Measurements from ENCODE around the gene NPY5R.

Gene NPY5R

GRCh38 chr4:163343604-163344146, at the start of gene NPY5R:
TSS of gene NPY5R (plus strand) at chr4:163343892. CDS start at chr4:163350274, 6,382 bp downstream.
- ChIA-PET POLR2A (ENCODE audit: low non-redundant PET) (no interaction called here), CTCF (no interaction called here)
- H3K27ac ChIP-seq, result no peak within 1 kb of the TSS
- no peak for DNase-seq (ENCODE audit: low spot score)
- no peak for TF ChIP-seq CTCF (conservative IDR thresholded peaks at IDR 0.05; ENCODE audit: low read depth)

GRCh38 chr4:163295138-163295537, 48.6 kb upstream of the NPY5R start:
- H3K27ac ChIP-seq, result no peak overlapping the region
- no peak for DNase-seq (ENCODE audit: low spot score)
- TF ChIP-seq CTCF (conservative IDR thresholded peaks at IDR 0.05; ENCODE audit: low read depth), result no peak
- ChIA-PET CTCF (no interaction called here), POLR2A (ENCODE audit: low non-redundant PET) (no interaction called here)

GRCh38 chr4:163300445-163300844, 43.2 kb upstream of the NPY5R start:
- no peak for DNase-seq (ENCODE audit: low spot score)
- CTCF ChIA-PET, result no interaction called here
- POLR2A ChIA-PET (ENCODE audit: low non-redundant PET), result no interaction called here
- no peak for TF ChIP-seq CTCF (conservative IDR thresholded peaks at IDR 0.05; ENCODE audit: low read depth)
- H3K27ac ChIP-seq, result no peak overlapping the region

GRCh38 chr4:163303069-163303468, 40.6 kb upstream of the NPY5R start:
- TF ChIP-seq CTCF (conservative IDR thresholded peaks at IDR 0.05; ENCODE audit: low read depth), result no peak
- ChIA-PET CTCF (no interaction called here), POLR2A (ENCODE audit: low non-redundant PET) (no interaction called here)
- H3K27ac ChIP-seq, result no peak overlapping the region
- DNase-seq (ENCODE audit: low spot score), result no peak

GRCh38 chr4:163309466-163309865, 34.2 kb upstream of the NPY5R start:
- ChIA-PET POLR2A (ENCODE audit: low non-redundant PET) (no interaction called here), CTCF (no interaction called here)
- DNase-seq (ENCODE audit: low spot score), result no peak
- no peak for TF ChIP-seq CTCF (conservative IDR thresholded peaks at IDR 0.05; ENCODE audit: low read depth)
- H3K27ac ChIP-seq, result no peak overlapping the region

GRCh38 chr4:163317110-163317509, 26.6 kb upstream of the NPY5R start:
- CTCF ChIA-PET, result no interaction called here
- POLR2A ChIA-PET (ENCODE audit: low non-redundant PET), result no interaction called here

More at GRCh38 chr4:163317110-163317509, 26.6 kb upstream of the NPY5R start:
- no peak for TF ChIP-seq CTCF (conservative IDR thresholded peaks at IDR 0.05; ENCODE audit: low read depth)
- no peak for DNase-seq (ENCODE audit: low spot score)
- H3K27ac ChIP-seq, result no peak overlapping the region

All from RWPE1 (cell line).